ENCODE data around the gene PCBP4. TPM values are rescaled to one million over a fixed set of nuclear protein-coding genes. Genes with fewer than 3 reads are reported as not detected.

Gene PCBP4
- total RNA-seq, 2 donors from 2014 or later, result 19.6 to 22.4 TPM

- Histone ChIP-seq H3K4me3 (no peak overlapping the region), H3K27me3 (no peaks in the 10 kb centered on the region), H3K9ac (ENCODE audit: low read depth in 2 of 2, low read length in 2 of 2) (no peak overlapping the region), H3K36me3 (no peaks in the 10 kb centered on the region), H3K9me3 (no peaks in the 10 kb centered on the region), H3K27ac (no peak overlapping the region), H3K4me1 (no peaks in the 10 kb centered on the region)
- TF ChIP-seq CTCF (IDR thresholded peaks at IDR 0.05), result no peak
- DNase-seq, result no peak
- intact Hi-C loops (cut with DNase I), result no loop called here
Measured at GRCh38 chr3:51908026-51908425, 59.2 kb downstream of the PCBP4 start.

Other genes starting within 250 kb of the PCBP4 start
- not detected for gene IQCF6, start 188.2 kb downstream of the PCBP4 start, total RNA-seq
- gene IQCF2, start 105.8 kb downstream of the PCBP4 start, total RNA-seq, result not detected
- gene IQCF5, start 91.9 kb downstream of the PCBP4 start, total RNA-seq, result not detected
- gene IQCF1, start 64.1 kb downstream of the PCBP4 start, total RNA-seq, result not detected
- 10 to 100 TPM in 1 of 2 donors, 1 to 10 TPM in 1; 9.6 to 24.7 TPM for gene RRP9, start 25.6 kb downstream of the PCBP4 start, total RNA-seq
- gene PARP3, start 25.1 kb downstream of the PCBP4 start, total RNA-seq, result 10 to 100 TPM; 17.0 to 18.0 TPM
- gene GPR62, start 12.1 kb downstream of the PCBP4 start, total RNA-seq, result not detected
- gene ABHD14B, start 6.6 kb upstream of the PCBP4 start, total RNA-seq, result 10 to 100 TPM; 64.9 to 72.2 TPM
- gene ABHD14A, start 7.6 kb upstream of the PCBP4 start, total RNA-seq, result 1 to 10 TPM; 7.4 to 9.6 TPM
- 100 to 1,000 TPM; 137 to 153 TPM for gene ACY1, start 16.1 kb upstream of the PCBP4 start, total RNA-seq
- gene RPL29, start 28.4 kb upstream of the PCBP4 start, total RNA-seq, result 1,000 to 10,000 TPM; 1,051 to 1,273 TPM
- 1 to 10 TPM; 9.5 to 9.8 TPM for gene DUSP7, start 89.1 kb upstream of the PCBP4 start, total RNA-seq
- 10 to 100 TPM in 1 of 2 donors, 1 to 10 TPM in 1; 7.6 to 33.7 TPM for gene POC1A, start 187.0 kb upstream of the PCBP4 start, total RNA-seq
- 100 to 1,000 TPM in 1 of 2 donors, 10 to 100 TPM in 1; 90.6 to 103 TPM for gene ALAS1, start 230.7 kb upstream of the PCBP4 start, total RNA-seq

All from colonic mucosa (tissue), 4 donors.